SK-N-MC (cell line): Measurements from ENCODE around the gene GALNT7.
"Not testable (repeated sequence)": the region's sequence is repeated elsewhere in the genome, so short reads cannot be mapped to it uniquely, and the experiment has no call there.

Experiments used
- DNase-seq: peaks from one replicate; pipeline ENCODE4 v3.0.0-alpha.2; 2011; ENCODE audit warnings: low read depth, low spot score
- H3K27ac ChIP-seq: fragments of 200-600 bp; sonication (generic); 2 replicates; pipeline ENCODE4 v1.5.1; 2016; ENCODE audit warnings: mixed run types
- H3K36me3 ChIP-seq: fragments of 200-600 bp; sonication (generic); 2 replicates; pipeline ENCODE4 v1.6.1; 2017; ENCODE audit warnings: antibody characterized with exemption, low read length, mixed read lengths; ENCODE audit not compliant: insufficient read depth
- H3K4me3 ChIP-seq: fragments of 200-600 bp; sonication (generic); 2 replicates; pipeline ENCODE4 v1.5.1; 2016
- H3K9ac ChIP-seq: fragments of 200-600 bp; sonication (generic); 2 replicates; pipeline ENCODE4 v1.8.0; 2017; ENCODE audit warnings: mixed run types, mixed read lengths; ENCODE audit not compliant: insufficient read length
- H3K9me3 ChIP-seq: fragments of 200-600 bp; sonication (generic); 2 replicates; pipeline ENCODE4 v1.6.1; 2017; ENCODE audit warnings: low read depth, mild to moderate bottlenecking, antibody characterized with exemption, low read length, moderate library complexity, mixed read lengths
- EZH2 ChIP-seq: fragments of 200-600 bp; sonication (generic); IDR thresholded peaks from one replicate; pipeline ENCODE4 v1.6.1; 2017; ENCODE audit warnings: antibody characterized with exemption
- FOXP2 ChIP-seq: optimal IDR thresholded peaks from 2 replicates; pipeline ENCODE3; 2011; ENCODE audit warnings: mild to moderate bottlenecking, moderate library complexity; ENCODE audit not compliant: insufficient read depth; ENCODE audit errors: extremely low read length, control extremely low read depth
- POLR2AphosphoS5 ChIP-seq: IDR thresholded peaks from 2 replicates; pipeline ENCODE4 v1.6.1; 2012; ENCODE audit warnings: mild to moderate bottlenecking, low read depth, low read length, borderline replicate concordance

GALNT7 gene, protein sequence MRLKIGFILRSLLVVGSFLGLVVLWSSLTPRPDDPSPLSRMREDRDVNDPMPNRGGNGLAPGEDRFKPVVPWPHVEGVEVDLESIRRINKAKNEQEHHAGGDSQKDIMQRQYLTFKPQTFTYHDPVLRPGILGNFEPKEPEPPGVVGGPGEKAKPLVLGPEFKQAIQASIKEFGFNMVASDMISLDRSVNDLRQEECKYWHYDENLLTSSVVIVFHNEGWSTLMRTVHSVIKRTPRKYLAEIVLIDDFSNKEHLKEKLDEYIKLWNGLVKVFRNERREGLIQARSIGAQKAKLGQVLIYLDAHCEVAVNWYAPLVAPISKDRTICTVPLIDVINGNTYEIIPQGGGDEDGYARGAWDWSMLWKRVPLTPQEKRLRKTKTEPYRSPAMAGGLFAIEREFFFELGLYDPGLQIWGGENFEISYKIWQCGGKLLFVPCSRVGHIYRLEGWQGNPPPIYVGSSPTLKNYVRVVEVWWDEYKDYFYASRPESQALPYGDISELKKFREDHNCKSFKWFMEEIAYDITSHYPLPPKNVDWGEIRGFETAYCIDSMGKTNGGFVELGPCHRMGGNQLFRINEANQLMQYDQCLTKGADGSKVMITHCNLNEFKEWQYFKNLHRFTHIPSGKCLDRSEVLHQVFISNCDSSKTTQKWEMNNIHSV

DNA sequence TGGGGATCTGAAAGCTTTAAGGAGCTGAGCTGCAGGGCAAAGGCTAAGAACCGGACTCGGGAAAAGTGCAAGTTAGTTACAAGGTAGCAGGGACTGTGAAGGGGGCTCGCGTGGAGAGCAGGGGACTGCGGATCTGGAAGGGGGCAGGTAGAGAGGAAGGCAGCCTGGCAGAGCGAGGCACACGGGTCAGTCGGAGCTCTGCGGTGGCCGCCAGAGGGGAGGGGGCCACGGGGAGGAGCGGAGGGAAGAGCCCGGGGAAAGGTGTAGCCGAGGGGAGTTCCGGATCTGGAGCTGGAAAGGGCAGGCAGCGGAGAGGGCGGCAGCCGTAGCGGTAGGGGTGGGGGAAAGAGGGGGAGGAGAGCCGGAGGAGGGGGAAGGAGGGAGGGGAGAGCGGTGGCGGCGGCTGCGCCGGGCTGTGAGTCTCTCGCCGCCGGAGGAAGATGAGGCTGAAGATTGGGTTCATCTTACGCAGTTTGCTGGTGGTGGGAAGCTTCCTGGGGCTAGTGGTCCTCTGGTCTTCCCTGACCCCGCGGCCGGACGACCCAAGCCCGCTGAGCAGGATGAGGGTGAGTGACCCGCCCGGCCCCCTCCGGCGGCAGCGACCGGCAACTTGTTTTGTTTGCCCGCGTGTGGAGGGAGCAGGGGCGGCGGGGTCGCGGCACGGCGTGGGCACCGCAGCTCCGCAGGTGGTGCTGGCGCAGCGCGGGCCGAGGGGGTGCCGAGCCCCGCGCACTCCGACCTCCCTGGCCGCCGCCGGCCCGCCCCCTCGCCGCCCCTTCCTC lies at the start of gene GALNT7:
GALNT7 (plus strand) TSS at position 416 of the 782 bp plus-strand sequence; CDS start at position 441, 25 bp downstream.
- Histone ChIP-seq H3K9me3 (no peaks in the 10 kb centered on the region), H3K36me3 (no peaks in the 10 kb centered on the region), H3K9ac (peak within 1 kb of the TSS; percentile 79), H3K27ac (peak within 1 kb of the TSS; percentile 74), H3K4me3 (peak within 1 kb of the TSS; percentile 99)
- DNase-seq, result no peak
- TF ChIP-seq FOXP2, result no peak
- TF ChIP-seq EZH2, result no peak
- TF ChIP-seq POLR2AphosphoS5, result peak; percentile 50; the same call in 1 of the 2 replicates

DNA sequence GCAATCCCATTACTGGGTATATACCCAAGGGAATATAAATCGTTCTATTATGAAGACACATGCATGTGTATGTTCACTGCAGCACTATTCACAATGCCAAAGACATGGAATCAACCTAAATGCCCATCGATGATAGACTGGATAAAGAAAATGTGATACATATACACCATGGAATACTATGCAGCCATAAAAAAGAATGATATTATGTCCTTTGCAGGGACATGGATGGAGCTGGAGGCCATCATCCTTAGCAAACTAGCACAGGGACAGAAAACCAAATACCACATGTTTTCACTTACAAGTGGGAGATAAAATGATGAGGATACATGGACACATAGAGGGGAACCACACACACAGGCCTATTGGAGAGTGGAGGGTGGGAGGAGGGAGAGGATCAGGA lies 49.8 kb upstream of the GALNT7 start:
- H3K27ac ChIP-seq, H3K9ac ChIP-seq, DNase-seq, H3K36me3 ChIP-seq, H3K9me3 ChIP-seq, H3K4me3 ChIP-seq: not testable (repeated sequence)

DNA sequence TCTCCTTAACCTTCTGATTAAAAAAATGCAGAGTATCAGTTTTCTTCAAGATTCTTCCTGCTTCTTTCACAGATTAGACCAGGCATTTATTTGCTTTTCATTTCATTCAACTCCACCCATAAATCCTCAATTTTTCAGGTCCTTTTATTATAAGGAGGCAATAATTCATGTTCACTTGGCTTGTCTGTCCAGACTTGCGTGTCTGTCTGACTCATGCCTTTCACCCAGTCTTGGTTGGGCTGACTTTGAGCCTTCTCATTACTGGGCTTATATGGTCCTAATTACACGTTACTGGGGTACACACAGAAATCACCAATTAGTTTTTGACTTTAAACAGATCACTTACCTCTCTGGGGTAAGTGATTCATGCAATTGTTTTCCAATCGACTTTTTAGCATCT lies 48.8 kb upstream of the GALNT7 start:
- DNase-seq, result no peak
- TF ChIP-seq EZH2 (no peak), POLR2AphosphoS5 (no peak), FOXP2 (no peak)
- no peak overlapping the region for H3K27ac ChIP-seq
- no peak overlapping the region for H3K9ac ChIP-seq
- H3K36me3 ChIP-seq, result no peaks in the 10 kb centered on the region
- no peak overlapping the region for H3K4me3 ChIP-seq
- H3K9me3 ChIP-seq, result no peaks in the 10 kb centered on the region

DNA sequence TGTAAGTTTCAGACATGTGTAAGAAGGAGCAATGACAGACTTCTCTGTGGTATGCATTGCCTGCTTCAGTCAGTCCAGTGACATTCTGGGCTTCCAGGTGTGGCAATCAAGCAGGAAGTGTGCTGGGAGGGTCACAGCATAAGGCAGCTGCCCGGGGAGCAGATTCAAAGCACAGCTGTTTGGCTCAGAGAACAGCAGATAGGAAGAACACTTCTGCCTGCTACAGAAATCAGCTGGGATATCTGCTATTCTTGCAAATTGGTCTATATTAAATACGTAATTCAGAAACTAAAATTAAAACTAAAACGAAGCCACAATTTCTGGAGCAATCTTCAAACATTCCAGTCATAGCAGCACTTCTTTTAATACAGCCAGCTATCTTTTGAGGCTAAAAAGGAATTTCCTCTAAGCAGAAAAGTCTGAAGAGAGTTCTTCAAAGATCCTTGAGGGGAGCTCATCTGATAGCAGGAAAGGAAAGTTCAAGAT lies 47.5 kb upstream of the GALNT7 start:
- H3K4me3 ChIP-seq, result peak overlapping the region; percentile 53
- peak; percentile 12 for DNase-seq
- no peaks in the 10 kb centered on the region for H3K36me3 ChIP-seq
- H3K9me3 ChIP-seq, result no peaks in the 10 kb centered on the region
- H3K9ac ChIP-seq, result peak overlapping the region; percentile 41
- TF ChIP-seq FOXP2 (no peak), EZH2 (no peak), POLR2AphosphoS5 (no peak)
- peak overlapping the region; percentile 76 for H3K27ac ChIP-seq

DNA sequence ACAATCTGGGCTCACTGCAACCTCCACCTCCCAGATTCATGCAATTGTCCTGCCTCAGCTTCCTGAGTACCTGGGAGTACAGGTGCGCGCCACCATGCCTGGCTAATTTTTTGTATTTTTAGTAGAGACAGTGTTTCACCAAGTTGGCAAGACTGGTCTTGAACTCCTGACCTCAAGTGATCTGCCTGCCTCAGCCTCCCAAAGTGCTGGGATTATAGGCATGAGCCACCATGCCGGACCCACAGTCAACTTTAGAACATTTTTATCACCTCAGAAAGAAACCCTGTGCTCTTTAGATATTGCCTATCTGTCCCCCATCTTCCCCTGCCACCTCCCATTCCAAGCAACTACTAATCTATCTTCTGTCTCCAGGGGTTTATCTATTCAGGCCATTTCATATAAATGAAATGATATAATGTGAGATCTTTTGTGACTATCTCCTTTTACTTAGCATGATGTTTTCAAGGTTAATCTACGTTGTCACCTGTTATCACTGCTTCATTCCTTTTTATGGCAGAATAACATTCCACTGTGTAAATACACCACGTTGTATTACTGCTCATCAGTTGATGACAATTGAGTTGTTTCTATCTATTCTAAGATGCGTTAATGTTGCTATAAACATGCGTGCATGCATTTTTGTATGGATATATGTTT lies 44.3 kb upstream of the GALNT7 start:
- TF ChIP-seq POLR2AphosphoS5 (no peak), EZH2 (no peak), FOXP2 (no peak)
- no peaks in the 10 kb centered on the region for H3K9me3 ChIP-seq

DNA sequence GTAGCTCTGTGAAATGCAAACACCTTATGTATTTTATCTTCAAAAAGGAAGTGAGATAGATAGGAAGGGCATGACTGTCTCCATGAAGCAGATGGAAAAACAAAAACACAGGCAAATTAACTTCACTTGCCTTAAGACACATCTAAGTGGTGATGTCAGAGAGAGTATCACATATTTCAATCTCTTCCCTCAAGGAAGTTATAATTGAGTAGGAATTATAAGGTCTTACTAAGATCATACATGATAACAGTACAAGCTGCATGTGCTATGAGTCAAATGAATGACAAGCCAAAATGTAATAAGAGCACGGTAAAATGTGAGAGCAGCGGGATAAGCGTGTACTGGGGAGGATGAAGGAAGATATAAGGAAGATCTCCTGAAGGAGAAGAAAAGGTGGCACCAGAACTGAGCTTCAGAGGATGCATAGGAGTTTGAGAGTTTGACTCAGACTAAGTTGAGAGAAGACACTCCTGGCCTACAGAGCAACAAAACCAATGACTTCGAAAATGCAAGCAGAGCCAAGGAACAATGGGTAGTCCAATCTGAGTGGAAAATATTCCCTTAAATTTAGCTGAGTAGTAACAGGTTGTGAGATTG lies 43.3 kb upstream of the GALNT7 start:
- DNase-seq, result no peak
- Histone ChIP-seq H3K9ac (no peak overlapping the region), H3K27ac (no peak overlapping the region), H3K4me3 (no peak overlapping the region), H3K36me3 (no peaks in the 10 kb centered on the region), H3K9me3 (no peaks in the 10 kb centered on the region)
- TF ChIP-seq EZH2 (no peak), POLR2AphosphoS5 (no peak), FOXP2 (no peak)

More for the DNA sequence above, 44.3 kb upstream of the GALNT7 start:
- H3K4me3 ChIP-seq, result no peak overlapping the region
- no peak overlapping the region for H3K27ac ChIP-seq
- no peaks in the 10 kb centered on the region for H3K36me3 ChIP-seq
- no peak for DNase-seq
- H3K9ac ChIP-seq, result no peak overlapping the region

DNA sequence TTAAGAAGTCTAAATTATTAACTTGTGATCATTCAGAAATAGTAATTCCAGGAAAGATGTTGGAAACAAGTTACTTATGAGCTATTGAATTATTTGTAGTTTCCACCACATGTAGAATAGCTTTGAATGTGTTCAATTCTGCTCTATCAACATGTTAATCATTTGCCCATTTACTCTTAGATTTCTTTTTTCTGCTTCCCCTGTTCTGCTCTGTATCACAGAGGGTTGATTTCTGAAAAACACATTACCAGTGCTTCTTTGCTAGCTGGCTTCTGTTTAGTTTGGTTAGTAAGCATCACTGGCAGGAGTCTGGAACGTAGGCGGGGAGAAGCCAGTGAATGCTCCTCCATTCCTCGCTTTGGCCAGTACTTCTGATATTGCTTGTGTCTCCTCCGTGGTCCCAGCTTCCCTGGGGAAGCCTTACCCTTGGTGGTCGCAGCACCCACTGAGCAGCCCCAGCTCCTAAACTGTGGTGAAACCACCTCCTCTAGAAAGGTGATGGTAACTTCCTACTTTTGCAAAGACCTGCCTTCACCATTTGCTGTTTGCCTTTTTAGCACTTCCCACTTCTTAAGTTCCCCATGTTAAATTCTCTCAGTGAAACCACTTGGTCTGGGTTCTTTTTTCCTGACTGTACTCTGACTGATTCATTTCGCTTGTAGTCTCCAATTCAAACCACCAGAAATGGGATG lies 40.3 kb upstream of the GALNT7 start:
- Histone ChIP-seq H3K9me3 (no peaks in the 10 kb centered on the region), H3K9ac (no peak overlapping the region), H3K36me3 (no peaks in the 10 kb centered on the region), H3K4me3 (no peak overlapping the region), H3K27ac (no peak overlapping the region)
- DNase-seq, result no peak
- TF ChIP-seq POLR2AphosphoS5 (no peak), EZH2 (no peak), FOXP2 (no peak)
